Testis (tissue), 3 donors: ENCODE results near the gene SLC38A5. TPM values are rescaled to one million over a fixed set of nuclear protein-coding genes. Genes with fewer than 3 reads are reported as not detected.

ENCODE experiments used
- DNase-seq: peaks from one replicate; pipeline ENCODE4 v3.0.0-alpha.2; 2019
- H3K27ac ChIP-seq, 2 donors: fragments of 200-600 bp; sonication (generic); one replicate each; pipeline ENCODE4 v1.5.1; 2019
- H3K27me3 ChIP-seq: fragments of 200-600 bp; sonication (generic); one replicate; pipeline ENCODE4 v1.5.1; 2019
- H3K36me3 ChIP-seq: fragments of 200-600 bp; sonication (generic); one replicate; pipeline ENCODE4 v1.5.1; 2017; ENCODE audit warnings: low read depth; ENCODE audit errors: missing control alignments
- H3K4me1 ChIP-seq: fragments of 200-600 bp; sonication (generic); one replicate; pipeline ENCODE4 v1.5.1; 2019
- H3K4me3 ChIP-seq, 2 donors: fragments of 200-600 bp; sonication (generic); one replicate each; pipeline ENCODE4 v1.5.1; 2017 to 2019
- H3K9me3 ChIP-seq: fragments of 200-600 bp; sonication (generic); one replicate; pipeline ENCODE4 v1.5.1; 2017
- CTCF ChIP-seq, 3 experiments: fragments of 450-650 bp in 2 of 3; fragments of 200-600 bp in 1 of 3; sonication (generic) in 1 of 3; IDR thresholded peaks; one replicate each; pipeline ENCODE4 v1.5.1; 2016 to 2019; ENCODE audit warnings: antibody characterized with exemption in 3 of 3, mild to moderate bottlenecking in 2 of 3, moderate library complexity in 1 of 3
- POLR2A ChIP-seq: fragments of 450-650 bp; IDR thresholded peaks from one replicate; pipeline ENCODE4 v1.6.1; 2017; ENCODE audit warnings: antibody characterized with exemption, mild to moderate bottlenecking, moderate library complexity
- WGBS, 2 donors: methylation state at CpG; one replicate each; pipeline ENCODE4 v1.1.5; 2018; 5-methylcytosine and 5-hydroxymethylcytosine counted together
- intact Hi-C: fragments of 100-400 bp; cut with DNase I; formaldehyde crosslinking; loops from one replicate; pipeline ENCODE4 v1.15.1; 2023; ENCODE audit warnings: low total_unique reads
- polyA plus RNA-seq: library from polyadenylated mRNA; stranded (reverse); fragments of 350-450 nt; fragmentation: Illumina TruSeq; extraction: RNeasy Lipid Tissue Mini Kit (QIAGEN cat#74804); gene quantifications from one replicate; pipeline ENCODE4 v1.2.3, GENCODE V29; 2014; ENCODE audit warnings: low read depth, low replicate concordance; ENCODE audit not compliant: insufficient read depth
- total RNA-seq, 2 donors: library from RNA; depleted of rRNA; stranded (reverse); fragments of >200 nt; gene quantifications; one replicate each; pipeline ENCODE4 v1.2.3, GENCODE V29; 2016

Gene SLC38A5
- total and polyA plus RNA-seq, 3 donors from 2014 or later: 2.5 to 4.2 (median 3.5) TPM

- Histone ChIP-seq H3K27me3 (no peaks in the 10 kb centered on the region), H3K36me3 (no peaks in the 10 kb centered on the region), H3K27ac (no peak overlapping the region), H3K4me1 (no peaks in the 10 kb centered on the region), H3K4me3 (no peak overlapping the region), H3K9me3 (no peaks in the 10 kb centered on the region)
- no peak for TF ChIP-seq POLR2A
- no peak for TF ChIP-seq CTCF (IDR thresholded peaks at IDR 0.05)
- WGBS, 2 donors: 65 to 73% methylated on average over 2 of the region's 2 CpGs
- intact Hi-C loops: no loop called here
- no peak for DNase-seq
These were observed 19.8 kb upstream of the SLC38A5 start for GRCh38 chrX:48489892-48490291.

- no peak for DNase-seq
- no peaks in the 10 kb centered on the region for H3K36me3 ChIP-seq
- no peak overlapping the region for H3K4me3 ChIP-seq
- intact Hi-C loops: no loop called here
- TF ChIP-seq POLR2A: no peak
- no peak for TF ChIP-seq CTCF (IDR thresholded peaks at IDR 0.05)
- H3K27ac ChIP-seq: no peak overlapping the region
- H3K9me3 ChIP-seq: no peaks in the 10 kb centered on the region
- 90 to 91% methylated on average over 9 of the region's 9 CpGs for WGBS, 2 donors
- H3K27me3 ChIP-seq: no peaks in the 10 kb centered on the region
- H3K4me1 ChIP-seq: no peaks in the 10 kb centered on the region
These were observed 19.2 kb upstream of the SLC38A5 start for GRCh38 chrX:48489296-48489695.

- 100% methylated on average over 1 to 3 of the region's 3 CpGs for WGBS, 2 donors
- no peak for DNase-seq
- no peak overlapping the region for H3K27ac ChIP-seq
- no peaks in the 10 kb centered on the region for H3K36me3 ChIP-seq
- TF ChIP-seq POLR2A (no peak), CTCF (IDR thresholded peaks at IDR 0.05) (no peak)
- H3K4me3 ChIP-seq: no peak overlapping the region
- no peaks in the 10 kb centered on the region for H3K9me3 ChIP-seq
- no peaks in the 10 kb centered on the region for H3K4me1 ChIP-seq
- intact Hi-C loops: no loop called here
- H3K27me3 ChIP-seq: no peaks in the 10 kb centered on the region
These were observed 18.0 kb upstream of the SLC38A5 start for GRCh38 chrX:48488034-48488433.

- WGBS, 2 donors: 81 to 90% methylated on average over 9 to 10 of the region's 10 CpGs
- Histone ChIP-seq H3K27ac (no peak overlapping the region), H3K36me3 (no peaks in the 10 kb centered on the region), H3K4me1 (no peaks in the 10 kb centered on the region), H3K4me3 (no peak overlapping the region), H3K27me3 (no peaks in the 10 kb centered on the region), H3K9me3 (no peaks in the 10 kb centered on the region)
- TF ChIP-seq POLR2A: no peak
- TF ChIP-seq CTCF (IDR thresholded peaks at IDR 0.05): no peak
- DNase-seq: no peak
- intact Hi-C loops: no loop called here
These were observed 17.3 kb upstream of the SLC38A5 start for GRCh38 chrX:48487362-48487798.

GRCh38 chrX:48482526-48482925 lies 12.5 kb upstream of the SLC38A5 start:
- intact Hi-C loops: no loop called here
- Histone ChIP-seq H3K27ac (no peak overlapping the region), H3K27me3 (no peaks in the 10 kb centered on the region), H3K9me3 (no peaks in the 10 kb centered on the region), H3K36me3 (no peaks in the 10 kb centered on the region), H3K4me3 (no peak overlapping the region), H3K4me1 (no peaks in the 10 kb centered on the region)
- no peak for TF ChIP-seq POLR2A
- 27 to 71% methylated on average over 1 to 3 of the region's 7 CpGs for WGBS, 2 donors
- DNase-seq: no peak
